ENCODE results near the gene USP25.

The USP25 gene

DNA sequence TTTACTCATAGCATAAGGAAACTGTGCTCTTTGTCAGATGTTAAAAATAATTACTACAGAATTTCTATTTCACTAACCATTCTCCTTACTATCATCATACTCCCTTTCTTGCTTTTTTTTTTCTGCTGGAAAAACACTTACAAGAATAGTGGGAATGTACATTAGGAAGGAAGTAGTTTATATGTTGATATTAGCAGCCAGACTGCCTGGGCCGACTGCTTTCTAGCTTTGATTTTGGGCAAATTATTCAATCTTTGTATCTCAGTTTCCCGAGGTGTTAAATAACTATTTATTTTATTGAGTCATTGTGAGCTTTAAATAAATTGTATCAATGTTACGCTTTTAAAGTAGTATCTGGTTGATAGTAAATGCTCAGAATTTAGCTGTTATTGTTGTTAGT lies 122.4 kb downstream of the USP25 start:
- no peak for DNase-seq (ENCODE audit: low read depth, low spot score)

DNA sequence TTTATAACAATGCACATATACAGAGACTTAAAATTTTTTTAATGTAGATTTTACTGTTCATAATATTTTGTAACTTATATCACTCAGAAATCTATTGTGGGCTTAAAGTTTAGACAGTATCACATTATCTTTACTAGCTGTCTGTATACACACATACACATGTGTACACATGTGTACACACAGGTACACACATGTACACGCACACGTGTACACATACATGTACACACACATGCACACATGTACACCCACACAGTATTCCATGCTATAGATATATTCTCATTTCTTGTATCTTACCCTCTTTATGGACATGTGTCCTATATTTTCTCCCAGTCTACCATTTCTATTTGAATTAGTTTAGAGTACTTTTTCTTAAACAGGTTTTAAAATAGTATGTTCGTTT lies 123.3 kb downstream of the USP25 start:
- no peak for DNase-seq (ENCODE audit: low read depth, low spot score)

DNA sequence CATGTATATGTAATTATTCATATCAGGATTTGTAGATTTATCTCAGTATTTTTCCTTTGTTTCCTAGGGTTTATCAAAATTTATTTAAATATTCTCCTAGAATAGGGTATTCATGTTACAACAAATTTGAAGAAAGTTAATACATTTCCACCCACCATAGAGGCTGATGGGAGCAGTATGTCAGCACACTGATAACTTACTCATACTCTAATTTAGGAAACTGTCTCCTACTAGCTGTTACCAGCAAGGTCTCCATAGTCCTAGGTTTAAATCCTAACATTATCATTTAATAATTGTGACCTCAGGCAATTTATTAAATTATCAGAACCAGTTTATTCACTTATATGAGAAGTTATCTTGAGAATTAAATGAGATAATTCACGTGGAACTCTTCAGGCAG lies 127.0 kb downstream of the USP25 start:
- DNase-seq (ENCODE audit: low read depth, low spot score), result no peak

DNA sequence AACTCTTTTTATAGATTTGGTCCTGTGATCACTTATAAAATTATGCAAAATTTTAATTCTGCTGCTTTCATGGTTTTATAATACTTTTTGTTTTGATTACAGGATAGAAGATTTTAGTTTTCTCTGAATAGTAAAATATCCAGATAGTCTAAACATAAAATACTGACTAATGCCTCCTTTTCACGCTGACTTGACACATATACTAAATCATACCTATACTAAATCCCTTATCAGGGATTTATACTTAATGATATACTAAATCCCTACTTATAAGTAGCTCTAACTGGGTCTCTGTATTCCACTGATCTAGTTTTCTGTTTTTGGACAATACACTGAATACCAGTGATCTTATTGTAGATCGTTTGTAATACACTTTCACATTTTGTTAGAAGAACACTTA lies 128.0 kb downstream of the USP25 start:
- no peak for DNase-seq (ENCODE audit: low read depth, low spot score)

DNA sequence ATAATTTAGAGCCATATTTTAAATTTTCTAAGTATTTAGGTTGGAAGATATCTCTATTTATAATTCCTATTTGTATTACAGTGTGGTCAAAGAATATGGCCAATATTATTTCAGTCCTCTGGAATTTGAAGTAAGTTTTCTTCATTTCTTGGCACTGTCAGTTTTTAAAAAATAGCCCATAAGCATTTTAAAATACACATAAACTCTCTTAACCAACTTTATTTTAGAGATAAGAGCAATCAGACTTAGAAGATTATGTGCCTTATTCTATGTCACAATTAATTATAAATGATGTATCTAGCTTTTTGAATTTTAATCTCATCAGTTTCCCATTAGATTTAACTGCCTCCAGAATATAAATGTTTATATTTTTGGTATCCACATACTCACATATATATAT lies 130.8 kb downstream of the USP25 start:
- no peak for DNase-seq (ENCODE audit: low read depth, low spot score)

DNA sequence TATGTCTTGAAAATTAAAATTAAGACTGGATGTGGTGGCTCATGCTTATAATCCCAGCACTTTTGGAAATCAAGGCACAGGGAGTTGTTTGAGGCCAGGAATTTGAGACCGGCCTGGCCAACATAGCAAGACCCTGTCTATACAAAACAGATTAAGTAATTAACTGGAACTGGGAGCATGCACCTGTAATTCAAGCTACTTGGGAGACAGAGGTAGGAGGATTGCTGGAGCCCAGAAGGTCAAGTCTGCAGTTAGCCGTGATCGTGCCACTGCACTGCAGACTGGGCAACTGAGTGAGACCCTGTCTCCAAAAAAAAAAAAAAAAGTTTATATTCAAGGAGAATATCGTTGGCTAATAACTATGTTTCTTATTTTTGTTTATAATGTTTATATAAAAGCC lies 139.2 kb downstream of the USP25 start:
- DNase-seq (ENCODE audit: low read depth, low spot score), result no peak

DNA sequence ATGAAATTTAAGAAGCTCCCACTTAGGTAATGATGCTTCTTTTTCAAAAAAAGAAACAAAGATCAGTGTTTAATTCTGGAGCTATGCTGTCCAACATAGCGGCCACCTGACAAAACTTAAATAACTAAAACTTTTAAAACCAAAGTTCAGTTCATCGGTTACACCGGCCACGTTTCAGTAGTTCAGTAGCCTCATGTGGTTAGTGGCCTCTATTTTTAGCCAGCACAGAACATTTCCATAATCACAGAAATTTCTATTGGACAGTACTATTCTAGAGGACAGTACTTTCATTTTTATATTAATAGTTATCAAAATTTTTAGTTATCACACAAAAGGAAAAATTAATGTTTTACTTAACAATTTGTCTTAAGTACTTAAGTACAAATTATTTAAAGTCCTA lies 141.0 kb downstream of the USP25 start:
- DNase-seq (ENCODE audit: low read depth, low spot score), result no peak

DNA sequence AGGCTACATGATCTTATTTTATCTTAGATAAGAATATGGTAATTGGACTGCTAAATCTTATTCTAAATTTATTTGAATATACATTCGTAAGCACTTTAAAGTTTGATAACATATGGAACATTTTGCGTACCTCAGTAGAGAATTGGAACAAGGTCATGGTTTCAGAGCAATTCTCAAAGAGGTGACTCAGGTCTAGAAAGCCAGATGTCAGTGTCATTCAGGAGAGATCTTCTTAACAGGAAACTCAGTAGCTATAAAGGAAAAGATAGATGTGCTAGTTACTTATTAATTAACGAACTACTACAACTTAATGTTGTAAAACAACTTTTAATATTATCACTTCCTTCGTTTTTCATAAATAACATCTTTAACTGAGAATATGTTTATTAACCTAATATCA lies 142.5 kb downstream of the USP25 start:
- DNase-seq (ENCODE audit: low read depth, low spot score), result no peak

DNA sequence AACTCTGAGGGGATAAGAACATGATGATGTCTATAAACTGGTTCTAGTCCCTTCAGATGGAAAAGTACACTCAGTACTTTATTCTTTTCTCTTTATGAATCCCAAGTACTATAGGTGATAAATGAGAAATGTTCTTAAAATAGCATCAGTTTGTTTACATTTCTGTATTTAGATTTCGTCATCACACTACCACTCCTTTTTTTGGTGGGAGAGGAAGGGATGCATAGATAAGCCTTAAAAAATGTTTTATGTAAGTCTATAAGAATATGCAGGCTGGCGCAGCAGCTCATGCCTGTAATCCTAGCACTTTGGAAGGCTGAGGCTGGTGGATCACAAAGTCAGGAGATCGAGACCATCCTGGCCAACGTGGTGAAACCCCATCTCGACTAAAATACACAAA lies 144.8 kb downstream of the USP25 start:
- no peak for DNase-seq (ENCODE audit: low read depth, low spot score)

DNA sequence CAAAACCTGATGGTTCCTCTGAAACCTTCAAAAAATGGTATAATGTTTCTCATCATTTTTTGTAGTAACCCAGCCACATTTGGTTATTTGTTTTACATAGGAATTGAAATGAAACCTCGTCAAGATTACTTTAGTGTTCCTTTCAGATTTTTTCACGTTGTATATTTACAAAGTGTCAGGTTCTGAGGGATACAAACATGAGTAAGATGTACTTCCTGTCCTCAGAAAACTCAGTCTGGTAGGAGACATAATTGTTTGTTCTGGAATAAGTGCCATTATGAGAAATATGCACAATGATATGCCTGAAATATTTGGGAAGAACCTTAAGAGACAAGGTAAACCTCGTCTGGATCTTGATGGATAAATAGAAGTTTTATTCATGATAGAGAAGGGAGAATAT lies 145.5 kb downstream of the USP25 start:
- no peak for DNase-seq (ENCODE audit: low read depth, low spot score)

DNA sequence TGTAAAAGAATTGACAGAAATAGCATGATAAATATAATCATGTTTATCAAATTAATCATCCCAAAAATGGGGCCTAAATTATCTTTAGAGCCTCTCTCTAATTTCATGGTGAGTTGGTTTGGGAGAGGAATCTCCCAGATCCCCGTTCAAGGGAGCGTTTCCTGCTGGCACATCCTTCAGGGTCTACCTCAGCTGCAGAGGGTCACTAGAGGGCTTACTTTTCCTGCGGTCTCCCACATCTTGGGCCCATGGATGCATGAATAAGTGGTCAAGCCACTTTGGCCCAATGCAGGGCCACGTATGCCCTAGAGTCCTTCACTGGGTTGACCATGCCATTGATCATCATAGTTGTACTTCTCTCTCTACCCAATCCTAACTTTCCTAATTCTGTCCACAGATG lies 164.1 kb downstream of the USP25 start:
- DNase-seq (ENCODE audit: low read depth, low spot score), result no peak

DNA sequence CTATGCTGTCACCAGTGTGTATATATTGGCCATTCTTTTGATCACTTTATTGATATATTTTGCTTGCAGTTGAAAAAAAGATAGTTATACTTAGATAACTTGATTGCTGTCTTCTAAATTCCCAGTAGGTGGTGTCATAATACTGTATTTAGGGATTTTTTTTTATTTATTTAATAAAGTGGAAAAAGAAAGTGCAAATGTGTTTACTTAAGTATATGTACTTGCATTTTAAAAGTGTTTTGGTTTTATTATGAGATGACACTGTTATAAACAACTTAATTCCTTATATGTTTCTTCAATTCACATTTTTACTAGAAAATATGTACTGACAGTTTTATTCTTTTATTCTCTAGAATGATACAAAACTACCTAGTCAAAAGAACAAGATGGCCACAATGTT lies 164.8 kb downstream of the USP25 start:
- peak; percentile 35 for DNase-seq (ENCODE audit: low read depth, low spot score)

DNA sequence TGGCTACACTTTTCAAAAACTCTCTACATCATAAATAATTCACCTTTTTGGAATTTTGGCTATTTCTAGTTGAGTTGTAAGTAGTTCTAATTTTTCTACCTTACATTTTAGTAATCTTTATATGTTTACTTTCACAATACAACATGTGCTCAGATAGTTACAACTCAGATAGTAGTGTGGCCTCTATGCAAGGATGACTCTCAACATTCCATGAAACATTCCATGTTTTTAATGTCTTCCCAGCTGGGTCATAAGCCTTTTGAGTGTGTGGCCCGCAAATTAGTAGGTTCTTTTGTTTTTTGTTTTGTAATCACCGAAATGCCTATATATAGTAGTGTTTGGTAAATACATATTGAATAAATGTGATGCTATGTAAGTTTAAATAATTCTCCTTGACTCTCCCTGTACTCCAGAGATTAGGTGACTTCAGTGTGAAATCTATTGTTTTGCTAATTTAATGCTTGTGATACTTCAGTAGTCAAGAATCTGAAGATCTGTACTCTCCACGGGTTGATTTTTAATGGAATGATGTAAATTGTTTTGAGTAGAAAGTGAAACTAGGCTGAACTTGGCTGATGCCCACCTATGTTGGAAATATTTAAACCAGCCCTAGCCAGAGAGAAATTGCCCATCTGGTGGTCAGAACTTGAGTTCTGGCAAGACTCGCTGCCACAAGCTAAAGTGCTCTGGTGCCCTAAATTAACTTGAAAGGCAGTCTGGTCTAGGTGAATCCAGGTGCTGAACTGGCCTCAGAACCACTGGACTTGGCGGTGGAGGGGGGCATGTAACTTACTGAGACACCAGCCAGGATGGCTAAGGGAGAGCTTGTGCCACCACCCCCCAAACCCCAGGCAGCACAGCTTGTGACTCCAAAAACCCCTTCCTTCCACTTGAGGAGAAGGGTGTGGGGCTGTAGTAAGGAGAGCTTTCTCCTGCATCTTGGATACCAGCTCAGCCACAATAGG lies 165.6 kb downstream of the USP25 start:
- DNase-seq (ENCODE audit: low read depth, low spot score), result peak; percentile 64

DNA sequence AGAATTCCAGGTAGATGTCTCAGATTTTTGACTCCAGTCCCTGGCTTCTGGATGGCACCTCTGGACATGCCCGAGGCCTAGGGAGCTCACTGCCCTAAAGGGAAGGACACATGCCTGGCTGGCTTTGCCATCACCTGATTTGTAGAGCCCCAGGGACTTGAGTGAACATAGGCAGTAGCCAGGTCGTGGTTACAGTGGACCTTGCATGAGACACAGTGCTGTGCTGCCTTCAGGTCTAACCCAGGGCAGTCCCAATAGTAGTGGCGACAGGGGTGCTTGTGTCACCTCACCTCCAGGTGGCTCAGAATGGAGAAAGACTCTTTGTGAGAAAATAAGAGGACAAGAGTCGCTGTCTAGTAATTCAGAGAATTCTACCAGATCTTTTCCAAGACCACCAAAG lies 166.7 kb downstream of the USP25 start:
- DNase-seq (ENCODE audit: low read depth, low spot score), result no peak

DNA sequence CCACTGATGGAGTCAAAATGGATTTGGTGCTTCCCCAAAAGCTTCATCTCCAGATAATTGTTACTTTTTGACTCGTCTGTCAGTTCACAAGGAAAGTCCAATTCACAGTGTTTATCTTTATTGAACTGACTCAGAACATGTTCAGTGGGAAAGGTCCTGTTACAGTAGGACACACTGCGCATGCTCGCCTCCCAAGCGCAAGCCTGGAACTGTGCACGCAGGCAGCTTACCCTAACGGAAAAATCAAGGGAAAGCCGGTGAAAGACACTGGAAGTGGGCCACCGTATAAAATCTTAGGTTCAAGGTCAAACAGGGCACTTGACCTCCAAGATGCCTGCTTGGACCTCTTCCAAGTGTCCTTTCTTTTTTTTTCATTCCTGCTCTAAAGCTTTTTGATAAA lies 174.6 kb downstream of the USP25 start:
- DNase-seq (ENCODE audit: low read depth, low spot score), result no peak

DNA sequence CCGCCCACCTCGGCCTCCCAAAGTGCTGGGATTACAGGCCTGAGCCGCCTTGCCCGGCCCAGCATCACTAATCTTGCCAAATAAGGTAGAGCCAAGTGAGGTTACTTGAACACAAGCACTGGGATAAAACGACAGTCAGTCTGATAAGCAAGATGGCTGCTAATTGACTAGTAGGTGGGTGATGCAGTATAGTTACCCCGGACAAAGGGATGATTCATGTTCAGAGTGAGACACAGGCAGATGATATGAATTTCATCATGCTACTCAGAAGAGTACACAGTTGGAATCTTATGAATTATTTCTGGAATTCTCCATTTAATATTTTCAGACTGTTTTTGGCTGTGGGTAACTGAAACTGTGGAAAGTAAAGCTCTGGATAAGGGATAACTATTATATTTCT lies 178.4 kb downstream of the USP25 start:
- no peak for DNase-seq (ENCODE audit: low read depth, low spot score)

DNA sequence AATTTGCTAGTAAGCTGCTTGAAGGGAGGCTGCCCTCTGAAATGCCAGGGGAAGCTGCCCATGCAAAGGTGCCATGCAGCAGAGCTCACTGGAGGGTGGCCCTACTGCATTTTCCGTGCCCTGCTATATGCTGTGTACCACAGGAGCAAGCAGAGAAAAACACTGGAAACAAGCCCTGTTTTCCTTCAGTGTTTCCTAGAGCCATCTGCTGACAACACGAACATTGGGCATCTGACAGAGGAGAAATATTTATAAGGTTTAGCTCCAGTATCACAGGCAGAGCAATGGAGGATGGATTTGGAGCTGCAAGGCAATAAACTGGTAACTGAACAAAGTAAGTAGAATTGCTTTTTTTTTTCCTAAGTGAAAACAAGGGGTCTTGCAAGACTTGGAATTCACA lies 198.4 kb downstream of the USP25 start:
- DNase-seq (ENCODE audit: low read depth, low spot score), result no peak

DNA sequence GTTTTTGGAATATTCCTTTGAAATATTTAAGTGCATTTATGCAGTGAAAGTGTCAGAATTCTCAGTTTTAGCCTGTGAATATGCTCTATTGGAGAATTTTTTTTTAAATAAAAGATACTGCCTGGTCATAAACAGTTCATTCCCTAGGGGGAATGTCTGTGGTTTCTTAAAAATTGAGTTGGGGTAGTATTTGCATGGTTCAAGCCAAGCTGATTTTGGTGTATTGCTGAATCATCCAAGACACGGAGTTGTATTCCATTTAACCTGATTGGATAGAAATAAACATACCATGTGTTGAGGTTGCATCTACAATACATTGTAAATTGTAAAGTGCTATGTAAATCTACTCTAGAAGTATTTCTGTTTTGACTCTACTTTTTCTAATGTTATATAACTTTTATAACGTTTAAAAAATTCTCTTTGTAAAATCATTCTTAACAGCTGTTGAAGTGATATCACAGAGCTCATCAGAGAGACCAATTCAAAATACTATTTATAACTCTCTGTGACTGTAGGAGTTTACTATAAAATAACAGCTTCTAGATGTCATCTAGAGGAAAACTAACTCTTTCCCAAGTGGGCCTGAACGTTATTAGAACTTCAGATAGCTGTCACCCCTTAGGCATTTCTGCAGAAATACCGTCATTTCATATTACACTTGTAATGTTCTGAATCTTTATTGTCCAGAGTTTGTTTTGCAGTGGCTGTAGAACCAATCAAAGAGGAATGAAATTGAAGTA lies 199.1 kb downstream of the USP25 start:
- no peak for DNase-seq (ENCODE audit: low read depth, low spot score)

DNA sequence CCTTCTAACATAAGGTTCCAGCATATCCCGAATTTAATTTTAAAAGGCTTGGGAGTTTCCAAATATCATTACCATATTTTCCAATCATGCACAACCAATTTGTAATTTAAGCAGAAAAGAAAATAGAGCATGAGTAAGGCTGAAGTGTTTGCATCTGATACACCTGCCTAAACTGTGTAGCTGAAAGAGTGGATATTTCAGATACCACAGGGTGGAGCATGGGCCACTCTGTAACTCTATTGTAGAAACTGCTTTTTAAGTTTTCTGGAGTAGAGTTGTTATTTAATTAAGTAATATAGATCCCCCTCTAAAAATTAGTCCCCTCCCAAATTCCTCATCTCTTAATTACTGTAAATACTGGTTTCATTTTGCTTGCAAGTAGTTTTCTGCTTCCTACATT lies 199.8 kb downstream of the USP25 start:
- no peak for DNase-seq (ENCODE audit: low read depth, low spot score)
